IMR-90 (cell line): ENCODE results near the gene EVI5.

Experiments used
- NFE2L2 ChIP-seq: fragments of 150-350 bp; IDR thresholded peaks from 2 replicates; pipeline ENCODE4 v1.6.1; 2016; ENCODE audit warnings: low read depth, mild to moderate bottlenecking, low read length
- TF ChIP-seq, protein P1 (sequence below): conservative IDR thresholded peaks from 2 replicates; pipeline ENCODE4 v1.5.1; 2012; ENCODE audit warnings: mild to moderate bottlenecking, low read depth, low read length, improper control_type of control experiment

DNA sequence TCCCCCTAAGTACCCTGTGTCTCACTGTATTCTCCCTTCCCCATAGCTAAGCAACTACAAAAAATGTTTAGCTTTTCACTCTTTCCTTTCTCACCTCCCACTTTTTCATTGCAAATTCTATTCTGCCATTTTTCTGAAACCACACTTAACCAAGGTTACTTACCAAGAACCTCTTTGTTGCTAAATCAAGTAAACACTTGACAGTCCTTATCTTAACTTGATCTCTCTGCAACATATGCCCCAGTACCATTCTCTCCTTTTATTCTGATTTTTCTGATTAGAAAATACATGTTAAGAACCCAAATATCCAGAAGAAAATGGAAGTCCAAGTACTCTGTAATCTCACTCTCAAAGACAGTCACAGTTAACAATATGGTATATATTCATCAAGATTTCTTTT, 16.0 kb downstream of the EVI5 start:
- TF ChIP-seq, protein P1, sequence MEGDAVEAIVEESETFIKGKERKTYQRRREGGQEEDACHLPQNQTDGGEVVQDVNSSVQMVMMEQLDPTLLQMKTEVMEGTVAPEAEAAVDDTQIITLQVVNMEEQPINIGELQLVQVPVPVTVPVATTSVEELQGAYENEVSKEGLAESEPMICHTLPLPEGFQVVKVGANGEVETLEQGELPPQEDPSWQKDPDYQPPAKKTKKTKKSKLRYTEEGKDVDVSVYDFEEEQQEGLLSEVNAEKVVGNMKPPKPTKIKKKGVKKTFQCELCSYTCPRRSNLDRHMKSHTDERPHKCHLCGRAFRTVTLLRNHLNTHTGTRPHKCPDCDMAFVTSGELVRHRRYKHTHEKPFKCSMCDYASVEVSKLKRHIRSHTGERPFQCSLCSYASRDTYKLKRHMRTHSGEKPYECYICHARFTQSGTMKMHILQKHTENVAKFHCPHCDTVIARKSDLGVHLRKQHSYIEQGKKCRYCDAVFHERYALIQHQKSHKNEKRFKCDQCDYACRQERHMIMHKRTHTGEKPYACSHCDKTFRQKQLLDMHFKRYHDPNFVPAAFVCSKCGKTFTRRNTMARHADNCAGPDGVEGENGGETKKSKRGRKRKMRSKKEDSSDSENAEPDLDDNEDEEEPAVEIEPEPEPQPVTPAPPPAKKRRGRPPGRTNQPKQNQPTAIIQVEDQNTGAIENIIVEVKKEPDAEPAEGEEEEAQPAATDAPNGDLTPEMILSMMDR: no peak
- no peak for TF ChIP-seq NFE2L2
